Fibroblast of lung (primary cell): Measurements from ENCODE around the gene CORO7.

ENCODE experiments used
- CTCF ChIP-seq, 2 donors: IDR thresholded peaks in 1 of 2; conservative IDR thresholded peaks in 1 of 2; 1 replicate in 1 of 2; 2 replicates in 1 of 2; pipeline ENCODE4 v1.5.1; 2011 to 2012; ENCODE audit warnings: low read length in 2 of 2, control low read depth in 1 of 2, inconsistent platforms in 1 of 2, low read depth in 1 of 2, mild to moderate bottlenecking in 1 of 2
- EZH2 ChIP-seq: IDR thresholded peaks from 2 replicates; pipeline ENCODE4 v1.5.1; 2012; ENCODE audit warnings: low read length, control low read depth, mild to moderate bottlenecking; ENCODE audit errors: missing control alignments

GRCh38 chr16:4332083-4332482 lies 84.3 kb downstream of the CORO7 start:
- no peak for TF ChIP-seq CTCF (conservative IDR thresholded peaks at IDR 0.05 in 1 of 2, IDR thresholded peaks at IDR 0.05 in 1 of 2; ENCODE audit: low read depth in 1 of 2, low read length in 2 of 2)
- TF ChIP-seq EZH2, result no peak
